ENCODE measurements around the gene STX8.

DNA sequence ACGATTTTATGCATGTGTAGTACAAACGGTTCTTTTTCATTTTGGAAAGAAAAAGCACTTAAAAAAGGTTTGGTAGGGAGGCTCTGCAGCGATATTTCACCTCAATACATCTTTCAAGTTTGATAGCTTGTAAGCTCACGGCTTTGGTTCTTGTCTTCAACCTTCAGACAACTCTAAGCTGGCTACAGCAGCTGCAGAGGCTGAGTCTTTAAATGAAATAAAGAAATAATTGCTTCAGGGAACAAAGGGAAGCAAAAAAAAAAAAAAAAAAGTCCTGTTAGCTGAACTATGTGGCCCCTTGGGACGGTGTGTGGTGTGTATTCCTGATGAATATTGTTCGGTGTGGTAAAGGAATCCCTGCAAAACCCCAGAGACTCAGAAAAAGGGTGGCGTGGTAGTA lies 289.2 kb downstream of the STX8 start:
- TF ChIP-seq, protein P1, sequence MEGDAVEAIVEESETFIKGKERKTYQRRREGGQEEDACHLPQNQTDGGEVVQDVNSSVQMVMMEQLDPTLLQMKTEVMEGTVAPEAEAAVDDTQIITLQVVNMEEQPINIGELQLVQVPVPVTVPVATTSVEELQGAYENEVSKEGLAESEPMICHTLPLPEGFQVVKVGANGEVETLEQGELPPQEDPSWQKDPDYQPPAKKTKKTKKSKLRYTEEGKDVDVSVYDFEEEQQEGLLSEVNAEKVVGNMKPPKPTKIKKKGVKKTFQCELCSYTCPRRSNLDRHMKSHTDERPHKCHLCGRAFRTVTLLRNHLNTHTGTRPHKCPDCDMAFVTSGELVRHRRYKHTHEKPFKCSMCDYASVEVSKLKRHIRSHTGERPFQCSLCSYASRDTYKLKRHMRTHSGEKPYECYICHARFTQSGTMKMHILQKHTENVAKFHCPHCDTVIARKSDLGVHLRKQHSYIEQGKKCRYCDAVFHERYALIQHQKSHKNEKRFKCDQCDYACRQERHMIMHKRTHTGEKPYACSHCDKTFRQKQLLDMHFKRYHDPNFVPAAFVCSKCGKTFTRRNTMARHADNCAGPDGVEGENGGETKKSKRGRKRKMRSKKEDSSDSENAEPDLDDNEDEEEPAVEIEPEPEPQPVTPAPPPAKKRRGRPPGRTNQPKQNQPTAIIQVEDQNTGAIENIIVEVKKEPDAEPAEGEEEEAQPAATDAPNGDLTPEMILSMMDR (IDR thresholded peaks at IDR 0.05; ENCODE audit: insufficient read depth, low read depth, low read length), result no peak
- no peak for TF ChIP-seq EZH2 (IDR thresholded peaks at IDR 0.05; ENCODE audit: insufficient read depth, low read length)

All from astrocyte (in vitro differentiated cells and primary cell).